Measurements from ENCODE around the gene SERP1.

Gene SERP1

DNA sequence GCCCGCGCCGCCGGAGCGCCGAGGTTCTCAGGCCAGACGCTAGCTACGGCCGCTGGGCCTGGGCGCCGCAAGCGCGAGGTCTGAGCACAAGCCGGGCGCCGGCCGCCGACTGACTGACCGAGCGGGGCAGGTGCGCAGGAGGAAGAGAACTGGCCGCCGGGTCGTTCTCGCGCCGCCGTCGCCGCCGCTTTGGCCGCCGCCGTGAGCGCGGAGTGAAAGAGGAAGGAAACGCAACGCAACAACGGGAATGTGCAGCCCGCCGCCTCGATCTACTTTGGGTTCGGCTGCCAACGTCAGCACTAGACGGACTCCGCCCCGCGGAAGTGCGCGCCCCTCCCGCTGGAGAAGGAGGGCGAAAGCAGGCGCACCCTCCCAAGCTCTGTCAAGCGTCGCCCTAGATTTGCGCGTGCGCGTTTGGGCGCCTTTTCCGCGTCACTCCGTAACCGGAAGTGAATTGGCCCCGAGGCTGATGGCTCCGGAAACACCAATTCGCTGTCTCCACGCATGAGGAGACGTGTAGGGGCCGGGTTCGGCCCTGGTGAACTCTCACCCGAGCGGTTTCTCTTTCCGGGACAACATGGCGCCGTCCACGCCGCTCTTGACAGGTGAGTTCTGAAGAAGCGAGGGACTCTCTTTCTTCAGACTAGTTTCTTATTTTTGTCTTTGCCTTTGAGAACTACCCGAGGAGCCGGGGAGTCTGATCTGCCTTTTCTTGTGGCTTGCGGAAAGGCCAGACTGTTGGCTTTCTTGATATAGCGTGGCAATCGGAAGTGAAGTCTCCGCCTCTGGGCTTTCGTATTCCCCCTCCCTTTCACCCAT is at the start of gene SERP1, which contains the start of gene EIF2A:
SERP1 (minus strand) TSS at position 271 of the 819 bp plus-strand sequence. CDS start 361 bp downstream, outside the sequence.
EIF2A (plus strand) TSS at position 562 of the 819 bp plus-strand sequence; CDS start at position 578, 16 bp downstream.
- peak; percentile 99 for DNase-seq (ENCODE audit: low read depth)
- peak within 1 kb of the TSS; percentile 97 for H3K4me3 ChIP-seq (ENCODE audit: control insufficient read depth, low read depth, low read length)
- TF ChIP-seq, protein P1, sequence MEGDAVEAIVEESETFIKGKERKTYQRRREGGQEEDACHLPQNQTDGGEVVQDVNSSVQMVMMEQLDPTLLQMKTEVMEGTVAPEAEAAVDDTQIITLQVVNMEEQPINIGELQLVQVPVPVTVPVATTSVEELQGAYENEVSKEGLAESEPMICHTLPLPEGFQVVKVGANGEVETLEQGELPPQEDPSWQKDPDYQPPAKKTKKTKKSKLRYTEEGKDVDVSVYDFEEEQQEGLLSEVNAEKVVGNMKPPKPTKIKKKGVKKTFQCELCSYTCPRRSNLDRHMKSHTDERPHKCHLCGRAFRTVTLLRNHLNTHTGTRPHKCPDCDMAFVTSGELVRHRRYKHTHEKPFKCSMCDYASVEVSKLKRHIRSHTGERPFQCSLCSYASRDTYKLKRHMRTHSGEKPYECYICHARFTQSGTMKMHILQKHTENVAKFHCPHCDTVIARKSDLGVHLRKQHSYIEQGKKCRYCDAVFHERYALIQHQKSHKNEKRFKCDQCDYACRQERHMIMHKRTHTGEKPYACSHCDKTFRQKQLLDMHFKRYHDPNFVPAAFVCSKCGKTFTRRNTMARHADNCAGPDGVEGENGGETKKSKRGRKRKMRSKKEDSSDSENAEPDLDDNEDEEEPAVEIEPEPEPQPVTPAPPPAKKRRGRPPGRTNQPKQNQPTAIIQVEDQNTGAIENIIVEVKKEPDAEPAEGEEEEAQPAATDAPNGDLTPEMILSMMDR (conservative IDR thresholded peaks at IDR 0.05; ENCODE audit: control insufficient read depth, insufficient read depth, low read depth, low read length) = no peak

- TF ChIP-seq, protein P1 (conservative IDR thresholded peaks at IDR 0.05; ENCODE audit: control insufficient read depth, insufficient read depth, low read depth, low read length) = no peak
- no peak overlapping the region for H3K4me3 ChIP-seq (ENCODE audit: control insufficient read depth, low read depth, low read length)
- no peak for DNase-seq (ENCODE audit: low read depth)
Observed at GRCh38 chr3:150594150-150594549, 47.9 kb upstream of the SERP1 start.

DNA sequence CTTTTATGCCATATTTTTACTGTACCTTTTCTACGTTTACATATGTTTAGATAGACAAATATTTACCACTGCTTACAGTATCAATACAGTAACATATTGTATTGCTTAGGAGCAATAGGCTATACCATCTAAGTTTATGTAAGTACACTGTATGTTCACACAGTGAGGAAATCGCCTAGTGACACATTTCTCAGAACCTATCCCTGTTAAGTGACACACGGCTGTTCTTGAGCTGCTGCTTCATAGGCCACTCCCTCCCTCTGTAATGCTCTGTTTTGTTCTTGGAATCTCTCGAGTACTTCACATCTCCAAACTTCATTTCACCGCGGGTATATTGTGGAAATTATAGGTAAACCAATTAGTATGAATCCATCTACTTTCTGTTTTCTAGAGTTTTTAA is 43.5 kb upstream of the SERP1 start:
- TF ChIP-seq, protein P1 (conservative IDR thresholded peaks at IDR 0.05; ENCODE audit: control insufficient read depth, insufficient read depth, low read depth, low read length) = no peak
- peak; percentile 34 for DNase-seq (ENCODE audit: low read depth)
- H3K4me3 ChIP-seq (ENCODE audit: control insufficient read depth, low read depth, low read length) = no peak overlapping the region

GRCh38 chr3:150588027-150588830 is 41.9 kb upstream of the SERP1 start:
- TF ChIP-seq, protein P1 (conservative IDR thresholded peaks at IDR 0.05; ENCODE audit: control insufficient read depth, insufficient read depth, low read depth, low read length) = no peak
- no peak for DNase-seq (ENCODE audit: low read depth)

DNA sequence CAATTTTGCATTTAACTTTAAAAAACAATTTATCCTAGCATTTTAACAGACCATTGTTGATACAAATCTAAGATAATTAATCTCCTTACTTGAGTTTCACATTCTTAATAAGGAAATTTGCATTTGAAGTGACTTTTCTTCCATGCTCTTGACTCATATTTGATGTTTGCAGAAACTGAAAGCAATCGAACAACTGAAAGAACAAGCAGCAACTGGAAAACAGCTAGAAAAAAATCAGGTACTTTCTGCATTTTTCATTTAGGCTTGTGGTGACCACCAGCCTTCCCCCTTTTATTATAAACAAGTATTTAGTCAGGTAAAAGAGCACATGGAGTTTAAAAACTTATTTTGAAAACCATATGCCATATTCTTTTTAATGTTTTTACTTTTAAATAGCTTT is 36.7 kb upstream of the SERP1 start:
- TF ChIP-seq, protein P1 (conservative IDR thresholded peaks at IDR 0.05; ENCODE audit: control insufficient read depth, insufficient read depth, low read depth, low read length) = no peak
- H3K4me3 ChIP-seq (ENCODE audit: control insufficient read depth, low read depth, low read length) = no peak overlapping the region
- DNase-seq (ENCODE audit: low read depth) = no peak

More at GRCh38 chr3:150588027-150588830, 41.9 kb upstream of the SERP1 start:
- no peak overlapping the region for H3K4me3 ChIP-seq (ENCODE audit: control insufficient read depth, low read depth, low read length)

- TF ChIP-seq, protein P1 (conservative IDR thresholded peaks at IDR 0.05; ENCODE audit: control insufficient read depth, insufficient read depth, low read depth, low read length) = no peak
- no peak overlapping the region for H3K4me3 ChIP-seq (ENCODE audit: control insufficient read depth, low read depth, low read length)
- DNase-seq (ENCODE audit: low read depth) = no peak
Observed at GRCh38 chr3:150582620-150583019, 36.3 kb upstream of the SERP1 start.
